HEK293T (cell line): ENCODE measurements around the gene EGFR.

ENCODE experiments used
- ARNT ChIP-seq: fragments of 450-650 bp; IDR thresholded peaks from 2 replicates; pipeline ENCODE4 v1.6.1; 2017; ENCODE audit warnings: mild to moderate bottlenecking
- BHLHE40 ChIP-seq: fragments of 450-650 bp; IDR thresholded peaks from 2 replicates; pipeline ENCODE4 v1.6.1; 2016; ENCODE audit warnings: mild to moderate bottlenecking, moderate library complexity, borderline replicate concordance
- CTBP1 ChIP-seq: fragments of 450-650 bp; IDR thresholded peaks from 2 replicates; pipeline ENCODE4 v1.6.1; 2016; ENCODE audit warnings: borderline replicate concordance
- ELF4 ChIP-seq: fragments of 450-650 bp; IDR thresholded peaks from 2 replicates; pipeline ENCODE4 v1.6.1; 2017; ENCODE audit warnings: antibody characterized with exemption
- FOXK2 ChIP-seq: fragments of 450-650 bp; IDR thresholded peaks from 2 replicates; pipeline ENCODE4 v1.6.1; 2016; ENCODE audit warnings: mild to moderate bottlenecking
- FOXM1 ChIP-seq: fragments of 450-650 bp; IDR thresholded peaks from 2 replicates; pipeline ENCODE4 v1.6.1; 2017; ENCODE audit warnings: mild to moderate bottlenecking, borderline replicate concordance
- HDGF ChIP-seq: fragments of 450-650 bp; IDR thresholded peaks from 2 replicates; pipeline ENCODE4 v1.6.1; 2017; ENCODE audit warnings: antibody characterized with exemption, borderline replicate concordance
- L3MBTL2 ChIP-seq: fragments of 450-650 bp; conservative IDR thresholded peaks from 2 replicates; pipeline ENCODE4 v1.6.1; 2016; ENCODE audit warnings: mild to moderate bottlenecking
- NFRKB ChIP-seq: fragments of 450-650 bp; IDR thresholded peaks from 2 replicates; pipeline ENCODE4 v1.6.1; 2016; ENCODE audit warnings: mild to moderate bottlenecking, moderate library complexity
- SP1 ChIP-seq: fragments of 450-650 bp; IDR thresholded peaks from 2 replicates; pipeline ENCODE4 v1.6.1; 2017
- SUZ12 ChIP-seq: fragments of 450-650 bp; IDR thresholded peaks from 2 replicates; pipeline ENCODE4 v1.6.1; 2016; ENCODE audit warnings: mild to moderate bottlenecking
- TARDBP ChIP-seq: fragments of 450-650 bp; IDR thresholded peaks from 2 replicates; pipeline ENCODE4 v1.6.1; 2016
- TF ChIP-seq, protein P1 (sequence below): fragments of 450-650 bp; IDR thresholded peaks from 2 replicates; pipeline ENCODE4 v1.6.1; 2016

GRCh38 chr7:55152516-55152915 lies 133.7 kb downstream of the EGFR start:
- TF ChIP-seq SUZ12 (no peak), HDGF (no peak), CTBP1 (no peak), SP1 (no peak), ARNT (no peak), BHLHE40 (no peak), TARDBP (no peak), FOXM1 (no peak), NFRKB (no peak), ELF4 (no peak), L3MBTL2 (no peak), FOXK2 (no peak)
- TF ChIP-seq, protein P1, sequence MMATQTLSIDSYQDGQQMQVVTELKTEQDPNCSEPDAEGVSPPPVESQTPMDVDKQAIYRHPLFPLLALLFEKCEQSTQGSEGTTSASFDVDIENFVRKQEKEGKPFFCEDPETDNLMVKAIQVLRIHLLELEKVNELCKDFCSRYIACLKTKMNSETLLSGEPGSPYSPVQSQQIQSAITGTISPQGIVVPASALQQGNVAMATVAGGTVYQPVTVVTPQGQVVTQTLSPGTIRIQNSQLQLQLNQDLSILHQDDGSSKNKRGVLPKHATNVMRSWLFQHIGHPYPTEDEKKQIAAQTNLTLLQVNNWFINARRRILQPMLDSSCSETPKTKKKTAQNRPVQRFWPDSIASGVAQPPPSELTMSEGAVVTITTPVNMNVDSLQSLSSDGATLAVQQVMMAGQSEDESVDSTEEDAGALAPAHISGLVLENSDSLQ, result no peak
